TTC549 (cell line): ENCODE measurements around the gene C1GALT1.

Experiments used
- FAIRE-seq: peaks from 2 replicates; lab custom pipeline; 2012; peaks lifted over from hg19 to GRCh38; lab: Jason Lieb, UNC

C1GALT1 gene

DNA sequence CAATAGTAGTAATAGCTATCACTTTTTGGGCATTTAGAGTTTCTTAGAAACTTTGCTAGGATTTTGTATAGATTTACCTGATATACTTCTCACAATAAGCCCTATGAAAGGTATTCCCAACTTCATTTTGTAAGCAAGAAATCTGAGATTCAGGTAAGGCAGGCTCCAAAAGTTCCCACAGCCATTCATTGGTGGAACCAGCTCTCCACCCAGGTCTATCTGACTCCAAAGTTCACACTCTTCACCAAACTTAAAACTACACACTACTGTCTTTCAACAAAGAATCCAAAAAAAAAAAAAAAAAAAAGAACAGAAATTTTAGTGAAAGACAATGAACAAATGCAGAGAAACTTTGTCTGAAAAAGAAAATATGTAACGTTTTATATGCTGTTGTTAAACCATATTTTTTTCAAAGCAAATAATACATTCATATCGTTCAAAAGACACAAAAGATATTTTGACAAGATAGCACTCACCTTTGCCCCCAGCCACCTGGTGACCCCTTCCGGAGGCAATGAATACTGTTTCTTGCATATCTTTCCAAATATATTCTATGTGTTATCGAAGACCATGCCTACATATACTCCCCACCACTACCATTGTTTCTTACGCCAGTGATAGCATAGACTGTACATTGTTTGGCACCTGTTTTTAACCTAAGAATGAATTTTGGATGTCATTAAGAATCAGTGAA, 108.2 kb downstream of the C1GALT1 start:
- no peak for FAIRE-seq

DNA sequence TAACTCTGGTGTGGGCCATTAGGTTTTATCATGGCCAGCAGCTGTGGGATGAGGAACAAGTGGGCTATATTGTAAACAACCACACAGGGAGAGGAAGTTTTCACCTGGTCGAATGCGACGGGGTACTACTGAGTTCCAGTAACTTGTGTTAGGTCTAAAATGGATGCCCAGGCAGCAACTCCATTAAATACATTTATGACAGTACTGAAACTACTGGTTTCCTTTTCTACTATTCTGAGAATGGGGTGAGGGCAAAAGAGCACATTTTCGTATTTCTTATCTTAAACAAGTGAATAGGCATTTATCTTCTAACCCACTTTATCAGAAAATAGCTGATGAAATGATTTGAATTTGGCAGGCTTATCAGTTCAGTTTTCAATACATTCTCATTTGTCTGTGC, 109.7 kb downstream of the C1GALT1 start:
- FAIRE-seq = no peak

GRCh38 chr7:7292608-7293007, 110.3 kb downstream of the C1GALT1 start:
- FAIRE-seq = no peak

GRCh38 chr7:7293092-7293491, 110.7 kb downstream of the C1GALT1 start:
- FAIRE-seq = no peak

GRCh38 chr7:7294911-7295310, 112.6 kb downstream of the C1GALT1 start:
- FAIRE-seq = no peak
